WTC11 (cell line): Measurements from ENCODE around the gene CGN. TPM values are rescaled to one million over a fixed set of nuclear protein-coding genes. Genes with fewer than 3 reads are reported as not detected.

Source experiments
- ATAC-seq: fragments of 200-7000 bp; cut with Tn5 transposase; 2 replicates; pipeline ENCODE4 v1.10.0; 2021; ENCODE audit warnings: mild to moderate bottlenecking, moderate library complexity
- CTCF ChIA-PET: fragments of 300-600 bp; sonication (Branson Sonifier 250); formaldehyde crosslinking; loops from one replicate; lab custom pipeline; 2021; ENCODE audit warnings: antibody characterized with exemption; lab: Charles Lee
- POLR2A ChIA-PET: fragments of 350-600 bp; sonication (Branson Sonifier 250); formaldehyde crosslinking; loops from one replicate; lab custom pipeline; 2021; ENCODE audit warnings: antibody characterized with exemption; lab: Charles Lee
- DNase-seq: peaks from one replicate; pipeline ENCODE4 v3.0.0; 2021; ENCODE audit warnings: low spot score
- H3K27ac Mint-ChIP-seq: 2 replicates; pipeline ENCODE4 v1.8.0; 2021; ENCODE audit warnings: mixed read lengths
- H3K27me3 Mint-ChIP-seq: 2 replicates; pipeline ENCODE4 v1.8.0; 2021; ENCODE audit warnings: low read depth, mild to moderate bottlenecking, moderate library complexity, mixed read lengths
- H3K36me3 Mint-ChIP-seq: 2 replicates; pipeline ENCODE4 v1.8.0; 2021; ENCODE audit warnings: mixed read lengths
- H3K4me1 Mint-ChIP-seq: 2 replicates; pipeline ENCODE4 v1.8.0; 2022; ENCODE audit warnings: mixed read lengths
- H3K4me3 Mint-ChIP-seq: 2 replicates; pipeline ENCODE4 v1.8.0; 2021; ENCODE audit warnings: mild to moderate bottlenecking, moderate library complexity, mixed read lengths
- H3K9me3 Mint-ChIP-seq: 2 replicates; pipeline ENCODE4 v1.8.0; 2021; ENCODE audit warnings: mixed read lengths
- CBFB ChIP-seq: sonication (generic); formaldehyde crosslinking; IDR thresholded peaks from 2 replicates; pipeline ENCODE4 v1.8.1; 2022; ENCODE audit warnings: mild to moderate bottlenecking, low read depth, missing genetic modification reagents
- CREB1 ChIP-seq: sonication (generic); formaldehyde crosslinking; IDR thresholded peaks from 2 replicates; pipeline ENCODE4 v1.8.0; 2023; ENCODE audit warnings: mild to moderate bottlenecking, missing genetic modification reagents
- ESRRA ChIP-seq: sonication (generic); formaldehyde crosslinking; IDR thresholded peaks from 2 replicates; pipeline ENCODE4 v1.8.1; 2022; ENCODE audit warnings: mild to moderate bottlenecking, missing genetic modification reagents, borderline replicate concordance
- ETV6 ChIP-seq: sonication (generic); formaldehyde crosslinking; IDR thresholded peaks from 2 replicates; pipeline ENCODE4 v1.8.1; 2022; ENCODE audit warnings: mild to moderate bottlenecking, missing genetic modification reagents
- FOXK1 ChIP-seq: sonication (generic); formaldehyde crosslinking; IDR thresholded peaks from 2 replicates; pipeline ENCODE4 v1.8.0; 2022; ENCODE audit warnings: mild to moderate bottlenecking, moderate library complexity, missing genetic modification reagents
- GRHL2 ChIP-seq: fragments of 250-450 bp; sonication (Bioruptor Pico); IDR thresholded peaks from 2 replicates; pipeline ENCODE4 v1.8.0; 2022; ENCODE audit warnings: mild to moderate bottlenecking, moderate library complexity; ENCODE audit not compliant: insufficient replicate concordance, severe bottlenecking
- GTF2I ChIP-seq: fragments of 250-450 bp; sonication (Bioruptor Pico); conservative IDR thresholded peaks from 2 replicates; pipeline ENCODE4 v1.4.0; 2021; ENCODE audit warnings: mild to moderate bottlenecking
- HMGXB4 ChIP-seq: sonication (generic); formaldehyde crosslinking; IDR thresholded peaks from 2 replicates; pipeline ENCODE4 v1.8.1; 2023; ENCODE audit warnings: mild to moderate bottlenecking, moderate library complexity, missing genetic modification reagents
- IRF2 ChIP-seq: sonication (generic); formaldehyde crosslinking; IDR thresholded peaks from 2 replicates; pipeline ENCODE4 v1.8.0; 2022; ENCODE audit warnings: low read depth, missing genetic modification reagents, borderline replicate concordance
- NFYB ChIP-seq: sonication (generic); formaldehyde crosslinking; conservative IDR thresholded peaks from 2 replicates; pipeline ENCODE4 v1.8.0; 2022; ENCODE audit warnings: low read depth, missing genetic modification reagents
- NR3C1 ChIP-seq: sonication (generic); formaldehyde crosslinking; conservative IDR thresholded peaks from 2 replicates; pipeline ENCODE4 v1.8.1; 2023; ENCODE audit warnings: low read depth, mild to moderate bottlenecking, missing genetic modification reagents
- PRRX2 ChIP-seq: fragments of 250-450 bp; sonication (Bioruptor Pico); IDR thresholded peaks from 2 replicates; pipeline ENCODE4 v1.8.0; 2021; ENCODE audit warnings: mild to moderate bottlenecking
- TEAD4 ChIP-seq: sonication (generic); formaldehyde crosslinking; IDR thresholded peaks from 2 replicates; pipeline ENCODE4 v1.8.0; 2022; ENCODE audit warnings: mild to moderate bottlenecking, missing genetic modification reagents
- TP53 ChIP-seq: sonication (generic); formaldehyde crosslinking; IDR thresholded peaks from 2 replicates; pipeline ENCODE4 v1.8.1; 2023; ENCODE audit warnings: mild to moderate bottlenecking, missing genetic modification reagents
- ZNF121 ChIP-seq: sonication (generic); formaldehyde crosslinking; IDR thresholded peaks from 2 replicates; pipeline ENCODE4 v1.8.0; 2023; ENCODE audit warnings: missing genetic modification reagents
- ZNF138 ChIP-seq: sonication (generic); formaldehyde crosslinking; conservative IDR thresholded peaks from 2 replicates; pipeline ENCODE4 v1.8.1; 2022; ENCODE audit warnings: mild to moderate bottlenecking, moderate library complexity, missing genetic modification reagents
- ZNF219 ChIP-seq: sonication (generic); formaldehyde crosslinking; IDR thresholded peaks from 2 replicates; pipeline ENCODE4 v1.8.0; 2023; ENCODE audit warnings: missing genetic modification reagents, mild to moderate bottlenecking, borderline replicate concordance
- ZNF263 ChIP-seq: sonication (generic); formaldehyde crosslinking; IDR thresholded peaks from 2 replicates; pipeline ENCODE4 v1.8.1; 2022; ENCODE audit warnings: low read depth, mild to moderate bottlenecking, moderate library complexity, missing genetic modification reagents
- ZNF396 ChIP-seq: fragments of 250-450 bp; sonication (Bioruptor Pico); IDR thresholded peaks from 2 replicates; pipeline ENCODE4 v1.8.0; 2021; ENCODE audit warnings: mild to moderate bottlenecking, moderate library complexity, borderline replicate concordance
- ZNF416 ChIP-seq: fragments of 250-450 bp; sonication (Bioruptor Pico); IDR thresholded peaks from 2 replicates; pipeline ENCODE4 v1.9.0; 2021; ENCODE audit warnings: mild to moderate bottlenecking, inconsistent platforms
- total RNA-seq: library from RNA; stranded (reverse); gene quantifications from 3 replicates; pipeline ENCODE4 v1.2.3, GENCODE V29; 2021
- TF ChIP-seq, protein P1 (sequence below): sonication (generic); formaldehyde crosslinking; IDR thresholded peaks from 2 replicates; pipeline ENCODE4 v1.8.1; 2022; ENCODE audit warnings: low read depth, mild to moderate bottlenecking, moderate library complexity, missing genetic modification reagents, borderline replicate concordance
- TF ChIP-seq, protein P2 (sequence below): sonication (generic); formaldehyde crosslinking; IDR thresholded peaks from 2 replicates; pipeline ENCODE4 v1.8.0; 2022; ENCODE audit warnings: mild to moderate bottlenecking, missing genetic modification reagents
- TF ChIP-seq, protein P3 (sequence below): sonication (generic); formaldehyde crosslinking; IDR thresholded peaks from 2 replicates; pipeline ENCODE4 v1.8.0; 2022; ENCODE audit warnings: mild to moderate bottlenecking, missing genetic modification reagents
- TF ChIP-seq, protein P4 (sequence below): fragments of 250-450 bp; sonication (Bioruptor Pico); IDR thresholded peaks from 2 replicates; pipeline ENCODE4 v2.1.2; 2022; ENCODE audit warnings: mild to moderate bottlenecking, moderate library complexity
- TF ChIP-seq, protein P5 (sequence below): sonication (generic); formaldehyde crosslinking; IDR thresholded peaks from 2 replicates; pipeline ENCODE4 v1.8.1; 2022; ENCODE audit warnings: low read depth, missing genetic modification reagents, borderline replicate concordance

Gene CGN
- total RNA-seq, 1 experiment from 2014 or later: 68.7 TPM

DNA sequence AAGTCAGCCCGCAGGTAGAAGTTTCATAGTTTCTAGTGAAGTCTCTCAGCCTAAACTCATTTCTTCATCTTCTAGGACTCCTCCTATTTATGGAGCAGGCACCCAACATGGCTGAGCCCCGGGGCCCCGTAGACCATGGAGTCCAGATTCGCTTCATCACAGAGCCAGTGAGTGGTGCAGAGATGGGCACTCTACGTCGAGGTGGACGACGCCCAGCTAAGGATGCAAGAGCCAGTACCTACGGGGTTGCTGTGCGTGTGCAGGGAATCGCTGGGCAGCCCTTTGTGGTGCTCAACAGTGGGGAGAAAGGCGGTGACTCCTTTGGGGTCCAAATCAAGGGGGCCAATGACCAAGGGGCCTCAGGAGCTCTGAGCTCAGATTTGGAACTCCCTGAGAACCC, 7.2 kb downstream of the CGN start (continued):
- TF ChIP-seq HMGXB4 (no peak), GRHL2 (CRISPR knock-in tag) (no peak), ZNF416 (no peak), FOXK1 (CRISPR knock-in tag) (no peak), ZNF138 (CRISPR knock-in tag) (no peak), ZNF396 (CRISPR knock-in tag) (no peak), ESRRA (CRISPR knock-in tag) (no peak), ETV6 (no peak)
- TF ChIP-seq, protein P1, sequence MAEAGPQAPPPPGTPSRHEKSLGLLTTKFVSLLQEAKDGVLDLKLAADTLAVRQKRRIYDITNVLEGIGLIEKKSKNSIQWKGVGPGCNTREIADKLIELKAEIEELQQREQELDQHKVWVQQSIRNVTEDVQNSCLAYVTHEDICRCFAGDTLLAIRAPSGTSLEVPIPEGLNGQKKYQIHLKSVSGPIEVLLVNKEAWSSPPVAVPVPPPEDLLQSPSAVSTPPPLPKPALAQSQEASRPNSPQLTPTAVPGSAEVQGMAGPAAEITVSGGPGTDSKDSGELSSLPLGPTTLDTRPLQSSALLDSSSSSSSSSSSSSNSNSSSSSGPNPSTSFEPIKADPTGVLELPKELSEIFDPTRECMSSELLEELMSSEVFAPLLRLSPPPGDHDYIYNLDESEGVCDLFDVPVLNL (CRISPR knock-in tag): no peak

DNA sequence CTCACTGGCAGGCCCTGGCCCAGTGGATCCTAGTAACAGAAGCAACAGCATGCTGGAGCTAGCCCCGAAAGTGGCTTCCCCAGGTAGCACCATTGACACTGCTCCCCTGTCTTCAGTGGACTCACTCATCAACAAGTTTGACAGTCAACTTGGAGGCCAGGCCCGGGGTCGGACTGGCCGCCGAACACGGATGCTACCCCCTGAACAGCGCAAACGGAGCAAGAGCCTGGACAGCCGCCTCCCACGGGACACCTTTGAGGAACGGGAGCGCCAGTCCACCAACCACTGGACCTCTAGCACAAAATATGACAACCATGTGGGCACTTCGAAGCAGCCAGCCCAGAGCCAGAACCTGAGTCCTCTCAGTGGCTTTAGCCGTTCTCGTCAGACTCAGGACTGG, 7.7 kb downstream of the CGN start:
- CTCF ChIA-PET: no interaction called here
- POLR2A ChIA-PET: interaction anchor here (0.6 kb wide), 1 partner anchor 17 kb away, joined by 4 read pairs; no protein-coding TSS in a partner anchor
- H3K4me1 Mint-ChIP-seq: peaks cover 29% of the 10 kb centered on the region
- H3K27me3 Mint-ChIP-seq: no peaks in the 10 kb centered on the region
- H3K27ac Mint-ChIP-seq: no peak overlapping the region
- H3K9me3 Mint-ChIP-seq: no peaks in the 10 kb centered on the region
- H3K4me3 Mint-ChIP-seq: no peak overlapping the region
- no peak for DNase-seq
- ATAC-seq: no peak
- H3K36me3 Mint-ChIP-seq: peaks cover 39% of the 10 kb centered on the region
- TF ChIP-seq CREB1 (no peak), GTF2I (CRISPR knock-in tag) (no peak), NFYB (no peak), ZNF219 (CRISPR knock-in tag) (no peak), CBFB (CRISPR knock-in tag) (no peak), ZNF263 (CRISPR knock-in tag) (no peak), ZNF121 (no peak), FOXK1 (CRISPR knock-in tag) (no peak), PRRX2 (CRISPR knock-in tag) (no peak), GRHL2 (CRISPR knock-in tag) (no peak), IRF2 (CRISPR knock-in tag) (no peak), TP53 (CRISPR knock-in tag) (no peak), ZNF138 (CRISPR knock-in tag) (no peak), NR3C1 (no peak), ETV6 (no peak), TEAD4 (CRISPR knock-in tag) (no peak)
- TF ChIP-seq, protein P2, sequence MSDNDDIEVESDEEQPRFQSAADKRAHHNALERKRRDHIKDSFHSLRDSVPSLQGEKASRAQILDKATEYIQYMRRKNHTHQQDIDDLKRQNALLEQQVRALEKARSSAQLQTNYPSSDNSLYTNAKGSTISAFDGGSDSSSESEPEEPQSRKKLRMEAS: no peak
- TF ChIP-seq, protein P3, sequence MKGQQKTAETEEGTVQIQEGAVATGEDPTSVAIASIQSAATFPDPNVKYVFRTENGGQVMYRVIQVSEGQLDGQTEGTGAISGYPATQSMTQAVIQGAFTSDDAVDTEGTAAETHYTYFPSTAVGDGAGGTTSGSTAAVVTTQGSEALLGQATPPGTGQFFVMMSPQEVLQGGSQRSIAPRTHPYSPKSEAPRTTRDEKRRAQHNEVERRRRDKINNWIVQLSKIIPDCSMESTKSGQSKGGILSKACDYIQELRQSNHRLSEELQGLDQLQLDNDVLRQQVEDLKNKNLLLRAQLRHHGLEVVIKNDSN (CRISPR knock-in tag): no peak
- TF ChIP-seq, protein P4, sequence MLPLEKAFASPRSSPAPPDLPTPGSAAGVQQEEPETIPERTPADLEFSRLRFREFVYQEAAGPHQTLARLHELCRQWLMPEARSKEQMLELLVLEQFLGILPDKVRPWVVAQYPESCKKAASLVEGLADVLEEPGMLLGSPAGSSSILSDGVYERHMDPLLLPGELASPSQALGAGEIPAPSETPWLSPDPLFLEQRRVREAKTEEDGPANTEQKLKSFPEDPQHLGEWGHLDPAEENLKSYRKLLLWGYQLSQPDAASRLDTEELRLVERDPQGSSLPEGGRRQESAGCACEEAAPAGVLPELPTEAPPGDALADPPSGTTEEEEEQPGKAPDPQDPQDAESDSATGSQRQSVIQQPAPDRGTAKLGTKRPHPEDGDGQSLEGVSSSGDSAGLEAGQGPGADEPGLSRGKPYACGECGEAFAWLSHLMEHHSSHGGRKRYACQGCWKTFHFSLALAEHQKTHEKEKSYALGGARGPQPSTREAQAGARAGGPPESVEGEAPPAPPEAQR (CRISPR knock-in tag): no peak
- TF ChIP-seq, protein P5, sequence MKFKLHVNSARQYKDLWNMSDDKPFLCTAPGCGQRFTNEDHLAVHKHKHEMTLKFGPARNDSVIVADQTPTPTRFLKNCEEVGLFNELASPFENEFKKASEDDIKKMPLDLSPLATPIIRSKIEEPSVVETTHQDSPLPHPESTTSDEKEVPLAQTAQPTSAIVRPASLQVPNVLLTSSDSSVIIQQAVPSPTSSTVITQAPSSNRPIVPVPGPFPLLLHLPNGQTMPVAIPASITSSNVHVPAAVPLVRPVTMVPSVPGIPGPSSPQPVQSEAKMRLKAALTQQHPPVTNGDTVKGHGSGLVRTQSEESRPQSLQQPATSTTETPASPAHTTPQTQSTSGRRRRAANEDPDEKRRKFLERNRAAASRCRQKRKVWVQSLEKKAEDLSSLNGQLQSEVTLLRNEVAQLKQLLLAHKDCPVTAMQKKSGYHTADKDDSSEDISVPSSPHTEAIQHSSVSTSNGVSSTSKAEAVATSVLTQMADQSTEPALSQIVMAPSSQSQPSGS: no peak
- TF ChIP-seq, all 79 proteins: peak for 0
